NCI-H524 treated with DMSO at 0.1 percent for 48 hours (cell line): ENCODE results near the gene KLF6.

Source experiments
- DNase-seq: peaks from one replicate; lab custom pipeline; 2025; lab: John Stamatoyannopoulos, UW

The KLF6 gene

DNA sequence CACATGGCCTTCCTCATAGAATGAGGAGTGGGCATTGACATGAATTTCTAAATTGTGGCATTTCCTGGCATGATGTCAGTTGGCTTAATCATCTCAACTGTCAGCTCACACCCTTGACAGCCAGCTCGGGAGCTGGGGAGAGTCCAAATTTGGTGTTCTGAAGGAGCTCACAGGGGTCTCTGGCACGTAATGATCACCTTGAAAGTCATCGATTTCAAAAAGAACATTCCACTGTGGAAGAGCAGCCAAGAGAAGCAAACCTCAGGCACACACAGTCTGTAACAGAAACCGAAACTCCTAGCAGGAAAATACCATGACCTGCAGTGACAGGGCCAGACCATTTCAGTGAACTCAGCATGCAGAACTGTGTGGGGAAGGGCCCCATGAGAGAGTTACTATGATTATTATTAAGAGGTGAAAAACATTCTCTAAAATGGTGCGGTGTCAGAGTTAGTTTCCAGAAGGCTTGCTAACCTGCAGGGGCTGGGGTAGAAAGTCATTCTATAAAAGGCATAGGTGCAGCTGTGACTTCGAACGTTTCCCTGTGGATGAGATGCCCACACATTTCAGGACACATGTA lies 26.4 kb upstream of the KLF6 start:
- DNase-seq, result no peak

DNA sequence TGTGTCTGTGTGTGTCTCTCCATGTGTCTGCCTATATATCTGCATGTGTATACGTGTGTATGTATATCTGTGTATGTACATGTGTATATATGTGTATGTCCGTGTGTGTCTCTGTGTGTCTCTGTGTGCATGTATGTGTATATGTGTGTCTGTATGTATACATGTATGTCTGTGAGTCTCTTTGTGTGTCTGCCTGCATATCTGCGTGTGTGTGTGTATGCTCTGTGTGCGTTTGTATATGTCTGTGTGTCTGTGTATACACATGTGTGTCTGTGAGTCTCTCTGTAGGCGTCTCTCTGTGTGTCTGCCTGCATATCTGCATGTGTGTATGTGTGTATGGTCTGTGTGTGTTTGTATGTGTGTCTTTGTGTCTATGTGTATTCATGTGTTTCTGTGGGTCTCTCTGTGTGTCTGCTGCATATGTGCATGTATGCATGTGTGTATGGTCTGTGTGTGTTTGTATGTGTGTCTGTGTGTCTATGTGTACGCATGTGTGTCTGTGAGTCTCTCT lies 23.7 kb upstream of the KLF6 start:
- DNase-seq, result no peak

DNA sequence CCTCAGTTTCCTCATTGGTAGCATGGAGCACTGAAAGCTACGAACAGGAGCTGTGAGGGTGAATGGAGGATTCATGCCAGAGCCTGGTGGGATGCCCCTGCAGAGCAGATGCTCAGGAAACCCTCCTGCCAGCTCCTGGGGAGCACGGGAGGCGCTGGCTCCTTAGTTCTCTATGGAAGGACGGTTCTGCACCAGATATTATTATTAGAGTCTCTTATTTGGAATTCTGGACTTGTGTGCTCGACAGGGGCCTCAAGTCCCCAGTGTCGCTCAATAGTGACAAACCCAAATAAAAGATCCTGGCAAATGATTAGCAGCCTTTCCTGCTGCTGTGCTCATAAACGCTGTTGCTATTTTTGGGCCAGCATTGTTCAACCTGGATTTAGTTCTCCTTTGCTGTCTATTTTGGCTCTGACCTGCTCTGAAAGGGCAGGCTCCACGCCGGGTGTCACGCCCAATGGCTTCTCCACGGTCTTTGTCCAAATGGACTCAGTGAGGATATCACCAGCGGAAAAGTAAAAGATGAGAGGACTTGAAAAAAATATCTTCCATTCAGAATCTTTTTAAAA lies 23.0 kb upstream of the KLF6 start:
- no peak for DNase-seq

DNA sequence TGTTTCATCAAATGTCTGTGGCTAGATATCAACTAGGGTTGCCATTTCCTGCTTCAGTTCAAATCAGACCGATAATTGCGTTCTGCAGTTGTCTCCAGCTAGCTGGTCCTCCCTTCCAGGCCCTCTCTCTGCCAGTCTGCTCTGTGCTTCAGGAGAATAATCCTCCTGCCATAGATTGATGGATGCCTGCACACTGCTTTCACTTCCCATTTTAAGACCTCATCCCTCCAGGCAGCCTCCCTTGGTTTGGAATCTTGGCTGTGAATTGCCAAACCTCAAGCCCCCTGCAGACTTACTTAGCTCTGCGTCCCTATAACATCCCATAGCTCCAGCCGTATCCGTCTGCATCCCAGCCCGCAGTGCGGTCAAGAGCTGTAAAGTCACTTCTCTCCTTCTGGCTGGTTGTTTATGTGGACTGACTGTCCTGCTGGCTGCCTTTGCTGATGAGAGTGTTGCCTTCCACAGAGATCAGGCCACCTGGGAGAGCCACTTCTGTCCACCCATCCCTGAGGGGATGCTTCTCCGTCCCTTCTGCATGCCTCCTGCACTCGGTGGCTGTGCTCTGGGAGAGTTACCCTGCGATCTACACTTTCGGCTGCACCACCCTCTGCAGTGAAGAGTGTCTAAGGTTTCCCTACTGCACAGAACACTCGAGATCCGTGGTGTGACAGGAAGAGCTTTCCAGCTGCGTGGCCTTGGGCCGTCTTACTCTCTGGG lies 22.4 kb upstream of the KLF6 start:
- no peak for DNase-seq

DNA sequence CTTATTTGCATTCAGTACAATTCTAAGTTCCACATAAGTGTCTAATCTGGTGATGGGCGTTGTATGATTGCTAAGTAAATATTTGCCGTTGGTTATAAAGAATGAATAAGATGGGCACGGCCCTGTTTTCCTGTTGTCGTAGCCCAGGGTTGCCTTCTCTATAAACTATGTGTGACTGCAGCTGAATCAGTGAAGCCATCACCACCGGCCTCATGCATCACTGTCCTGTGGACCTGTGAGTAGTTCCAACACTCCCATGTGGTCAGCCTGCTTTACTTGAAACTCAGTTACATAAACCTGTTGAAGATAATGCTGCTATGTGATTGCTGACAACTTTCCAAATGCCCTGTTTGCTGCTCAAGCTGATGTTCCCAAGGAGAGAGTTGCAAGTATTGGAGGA lies 21.6 kb upstream of the KLF6 start:
- DNase-seq, result no peak

DNA sequence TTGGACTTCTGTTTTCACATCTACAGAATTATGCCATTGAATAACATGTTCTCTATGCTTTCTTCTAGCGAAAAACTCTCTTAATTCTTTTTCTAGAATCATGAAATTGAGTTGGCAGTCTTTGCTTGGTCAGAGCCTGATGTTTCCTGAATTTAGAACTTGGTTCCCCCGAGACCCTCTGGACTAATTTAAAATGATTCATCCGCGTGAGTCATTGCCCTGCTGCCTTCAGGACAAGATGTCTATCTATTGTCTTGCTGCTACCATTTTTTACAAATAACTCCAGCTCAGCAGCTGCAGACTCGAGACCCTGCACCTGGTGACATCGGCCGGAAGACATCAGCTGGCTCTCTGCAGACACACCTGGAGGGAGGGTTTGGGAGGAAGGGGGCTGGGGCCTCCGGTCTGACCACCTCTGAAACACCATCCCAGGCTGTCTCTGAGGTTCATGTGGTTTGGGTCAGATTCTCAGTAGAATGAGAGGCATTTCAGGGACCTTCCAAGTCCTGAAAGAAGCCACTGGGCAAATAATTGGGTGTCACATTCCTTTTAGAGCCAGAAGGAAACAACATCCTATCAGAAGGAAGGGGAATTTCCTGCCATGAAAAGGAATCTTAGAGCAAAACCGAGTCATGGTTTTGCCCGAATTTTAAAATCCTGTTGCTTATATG lies 20.9 kb upstream of the KLF6 start:
- DNase-seq, result no peak

DNA sequence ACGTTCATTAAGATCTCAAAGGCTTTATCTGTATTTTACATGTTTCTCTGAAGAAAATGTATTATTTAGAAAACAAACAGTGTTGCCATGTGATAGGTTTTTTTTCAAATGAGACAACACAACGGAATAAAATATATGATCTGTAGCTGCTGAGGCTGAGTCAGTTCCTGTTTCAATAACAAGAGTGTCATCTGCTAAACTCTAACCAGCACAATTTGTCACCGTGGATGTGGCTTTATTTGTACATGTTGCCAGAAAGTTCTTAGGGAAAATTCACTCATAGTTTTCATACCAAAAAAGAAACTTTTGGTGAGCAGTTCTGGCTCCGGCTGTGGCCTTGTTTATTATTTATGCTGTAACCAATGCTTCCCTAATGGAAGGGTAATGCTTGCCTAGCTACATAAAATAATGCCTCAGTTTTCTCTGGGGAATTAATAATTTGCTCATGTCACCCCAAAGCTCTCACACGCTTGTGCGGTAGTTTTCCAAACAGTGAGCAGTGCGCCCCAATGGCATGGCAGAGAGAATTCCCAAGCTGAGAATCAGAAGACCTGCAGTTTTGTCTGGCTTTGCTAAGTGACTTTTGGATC lies 20.3 kb upstream of the KLF6 start:
- no peak for DNase-seq

DNA sequence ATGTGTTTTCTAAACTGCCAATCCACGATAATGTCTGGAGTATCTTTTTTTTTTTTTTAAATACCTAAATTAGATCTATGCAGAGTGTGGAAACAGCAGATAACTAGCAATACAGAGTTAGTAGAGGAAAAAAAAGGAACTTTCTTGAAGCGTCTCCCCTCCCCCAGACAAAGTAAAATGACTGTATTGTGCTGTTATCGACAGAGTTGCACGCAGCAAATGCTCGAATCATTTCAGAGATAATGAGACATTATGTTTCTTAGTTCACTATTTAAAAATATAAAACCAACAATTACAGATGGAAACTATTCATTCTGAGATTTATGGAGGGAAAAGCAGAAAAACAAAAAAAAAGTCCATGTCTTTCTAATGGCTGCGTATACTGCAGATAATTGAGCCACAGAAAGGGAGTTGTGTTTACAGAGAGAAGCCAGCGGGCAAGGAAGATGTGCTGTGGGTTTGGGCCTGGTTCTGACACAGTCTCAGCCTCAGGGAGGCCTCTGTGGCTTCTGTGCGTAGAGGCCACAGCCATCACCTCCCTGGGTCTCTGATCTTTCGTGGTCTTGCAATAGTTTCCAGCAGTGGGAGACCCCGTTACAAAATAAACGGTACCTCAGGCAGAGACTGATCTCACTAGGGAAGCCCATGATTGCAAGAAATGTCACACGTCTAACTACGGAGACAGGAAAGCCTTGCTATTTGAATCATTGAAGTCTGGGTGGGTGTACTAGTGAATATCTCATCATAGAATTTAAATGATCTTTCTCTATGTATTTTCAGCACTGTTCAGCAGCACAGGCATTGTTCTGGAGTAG lies 19.1 kb upstream of the KLF6 start:
- no peak for DNase-seq

DNA sequence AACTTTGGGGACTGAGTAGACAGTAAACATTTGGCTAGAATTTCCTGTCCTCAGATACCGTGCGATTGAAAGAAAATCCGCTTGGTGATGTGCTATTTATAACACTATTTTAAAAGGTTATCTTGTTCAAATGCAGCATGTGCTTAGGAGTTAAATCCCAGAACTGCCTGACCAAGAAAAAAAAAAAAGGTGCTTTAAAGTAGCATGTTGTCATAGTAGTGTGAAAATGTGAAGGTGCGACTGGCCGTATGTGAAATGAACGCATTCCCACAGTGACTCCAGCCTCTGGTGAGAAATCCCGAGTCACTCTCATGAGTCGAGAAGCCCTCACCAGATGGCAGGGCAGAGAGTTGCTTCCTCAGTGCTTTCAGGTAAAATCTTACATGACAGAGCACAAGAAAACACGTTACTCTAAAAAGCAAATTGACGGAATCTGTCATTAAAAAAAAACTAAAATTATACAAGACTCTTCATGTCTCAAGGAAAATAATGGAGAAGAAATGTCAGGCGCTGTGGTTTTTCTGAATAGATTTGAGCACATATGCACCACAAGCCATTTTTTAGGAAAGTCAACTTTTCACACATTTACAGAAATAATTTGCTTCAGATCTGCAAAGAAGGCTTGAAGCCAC lies 18.4 kb upstream of the KLF6 start:
- no peak for DNase-seq

DNA sequence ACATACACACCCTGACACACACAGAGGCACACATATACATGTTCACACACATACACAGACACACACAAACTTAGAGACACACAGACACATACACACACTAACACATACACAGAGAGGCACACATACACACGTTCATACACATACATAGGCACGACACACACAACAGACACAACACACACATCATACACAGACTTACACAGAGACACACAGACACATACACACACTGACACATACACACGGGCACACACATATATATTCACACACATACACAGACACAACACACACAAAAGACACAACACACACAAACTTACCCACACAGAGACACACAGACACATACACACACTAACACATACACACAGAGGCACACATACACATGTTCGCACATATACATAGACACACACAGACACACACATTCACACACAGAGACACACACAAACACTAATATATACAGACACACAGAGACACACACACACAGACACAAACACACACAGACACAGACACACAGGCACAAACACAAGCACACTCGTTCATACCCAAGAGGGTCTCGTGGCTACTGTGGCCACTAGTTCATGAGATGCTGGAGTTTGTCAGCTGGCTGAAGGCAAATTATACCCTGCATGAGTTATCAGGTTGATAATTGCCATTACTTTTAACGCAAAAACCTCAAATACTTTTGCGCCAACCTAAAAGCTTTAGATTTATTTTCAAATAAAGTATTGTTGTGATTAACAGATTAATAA lies 17.7 kb upstream of the KLF6 start:
- no peak for DNase-seq

DNA sequence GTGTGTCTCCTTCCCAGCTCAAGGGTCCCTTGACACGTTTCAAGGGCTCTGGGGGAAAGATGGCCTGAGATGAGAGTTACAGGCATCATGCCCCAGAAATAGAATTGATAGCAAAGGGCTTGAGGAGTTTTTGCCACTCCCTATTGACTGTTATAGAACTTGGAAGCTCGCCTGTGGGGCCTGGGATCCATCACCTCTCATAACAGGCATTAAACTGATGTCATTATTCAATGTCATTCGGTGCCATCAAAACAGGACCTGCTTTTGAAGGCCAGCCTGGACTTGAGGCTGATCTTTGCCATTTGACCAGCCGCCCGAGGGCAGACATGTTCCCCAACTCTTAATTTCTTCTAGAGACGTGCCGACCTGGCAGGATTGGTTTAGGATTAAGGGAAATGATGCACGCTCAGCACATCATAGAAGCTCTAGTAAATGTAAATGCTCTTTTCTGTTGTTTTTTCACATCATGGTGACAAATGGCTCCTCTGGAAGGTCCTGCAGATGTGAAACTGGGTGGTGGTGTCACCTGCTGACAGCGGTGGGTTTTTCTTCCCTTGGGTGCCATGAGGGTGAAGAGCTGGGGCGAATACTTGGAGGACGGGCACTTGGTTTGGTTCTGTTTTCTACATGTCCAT lies 16.7 kb upstream of the KLF6 start:
- DNase-seq, result no peak

DNA sequence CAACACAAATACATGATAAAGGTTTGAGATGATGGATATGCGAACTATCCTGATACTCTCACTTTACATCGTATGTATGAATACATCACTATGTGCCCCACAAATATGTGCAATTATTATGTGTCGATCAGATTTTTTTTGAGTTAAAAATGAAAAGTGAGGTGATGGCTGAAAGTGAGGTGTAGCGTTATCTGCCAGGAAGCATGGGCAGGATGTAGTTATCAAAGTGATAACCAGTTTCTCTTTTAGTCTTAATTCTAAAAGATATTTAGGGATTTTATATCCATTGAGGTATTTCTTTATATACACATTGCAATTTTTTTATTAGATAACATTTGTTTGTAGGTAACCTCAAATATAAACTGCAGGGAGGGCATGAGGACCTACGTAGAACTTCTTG lies 15.6 kb upstream of the KLF6 start:
- no peak for DNase-seq

DNA sequence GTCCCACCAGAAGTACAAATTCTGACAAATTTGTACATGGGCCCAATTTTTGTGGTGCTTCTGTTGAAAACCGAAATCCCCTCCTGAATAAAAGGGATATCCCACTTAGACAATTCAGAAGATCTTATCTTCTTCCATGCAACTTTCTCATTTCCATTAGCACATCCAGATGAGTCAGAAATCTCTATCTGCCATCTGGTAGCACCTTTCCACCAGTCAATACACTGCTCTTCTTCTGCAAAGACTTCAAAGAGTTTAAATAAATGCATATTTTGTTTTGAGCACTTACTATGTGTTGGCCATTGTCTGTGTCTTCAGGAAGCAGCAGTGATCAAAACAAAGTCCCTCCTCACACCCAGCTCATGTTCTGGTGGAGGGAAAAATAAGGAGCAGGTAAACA lies 12.7 kb upstream of the KLF6 start:
- no peak for DNase-seq

DNA sequence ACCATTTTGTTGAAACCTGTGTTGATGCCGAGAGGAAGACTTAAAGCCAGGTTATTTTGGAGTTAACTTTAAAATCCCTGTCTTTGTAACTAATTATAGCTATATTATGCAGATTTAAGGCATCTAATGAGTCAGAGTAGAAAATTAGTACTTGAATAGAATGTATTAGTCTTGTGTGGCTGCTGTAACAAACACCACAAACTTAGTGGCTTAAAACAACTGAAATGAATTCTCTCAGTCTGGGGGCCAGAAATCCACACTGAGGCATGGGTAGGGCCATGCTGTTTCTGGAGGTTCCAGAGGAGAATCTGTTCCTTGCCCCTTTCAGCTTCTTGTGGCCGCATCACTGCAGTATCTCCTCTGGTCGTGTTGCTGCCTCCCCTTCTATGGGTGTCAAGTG lies 8.5 kb upstream of the KLF6 start:
- no peak for DNase-seq

DNA sequence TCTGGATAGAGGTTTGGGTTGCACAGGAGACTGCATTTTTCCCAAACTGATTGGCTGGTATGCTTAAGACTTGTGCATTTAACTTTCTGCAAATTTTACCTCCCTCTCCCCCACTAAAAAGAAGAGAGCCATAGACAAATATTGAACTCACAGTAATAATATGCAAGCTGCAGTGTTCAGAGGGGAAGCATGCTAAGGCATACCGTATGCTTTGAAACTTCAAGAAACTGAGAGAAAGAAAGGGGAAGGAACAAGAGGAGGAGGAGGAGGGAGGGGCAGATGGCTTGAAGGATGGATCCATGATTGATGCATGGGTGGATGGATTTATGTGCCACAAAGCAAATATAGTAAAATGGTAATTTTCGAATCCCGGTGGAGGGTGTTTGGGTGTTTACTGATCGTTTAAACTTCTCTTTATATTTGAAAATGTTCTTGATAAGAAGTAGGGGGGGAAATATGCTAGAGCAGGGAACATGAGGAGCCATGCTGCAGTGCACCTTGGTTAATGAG lies 7.8 kb upstream of the KLF6 start:
- DNase-seq, result no peak

DNA sequence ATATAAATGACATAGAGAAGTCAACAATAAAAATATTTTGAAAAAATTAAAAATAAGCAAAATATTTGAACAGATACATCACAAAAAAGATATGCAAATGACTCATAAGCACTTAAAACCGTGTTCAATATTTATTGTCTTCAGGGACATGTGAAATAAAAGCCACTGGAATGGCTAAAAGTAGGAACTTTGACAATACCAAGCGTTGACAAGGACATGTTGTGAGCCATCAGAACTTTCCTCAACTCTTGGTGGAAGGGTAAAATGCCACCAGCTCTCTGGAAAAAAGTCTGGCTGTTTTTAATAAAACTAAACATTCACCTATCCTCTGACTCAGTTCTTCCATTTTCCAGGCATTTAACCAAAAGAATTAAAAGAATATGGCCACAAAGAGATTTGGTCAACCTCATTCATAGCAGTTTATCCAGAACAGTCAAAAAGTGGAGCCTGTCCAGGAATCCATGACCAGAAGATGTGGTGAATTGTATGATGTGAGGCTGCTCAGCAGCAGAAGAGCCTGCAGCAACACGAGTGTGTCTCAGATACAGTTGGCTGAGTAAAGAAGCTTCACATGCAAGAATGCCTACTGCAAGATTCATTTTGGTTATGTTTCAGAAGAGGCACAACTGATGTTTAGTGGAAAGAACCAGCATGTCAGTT lies 7.1 kb upstream of the KLF6 start:
- no peak for DNase-seq

DNA sequence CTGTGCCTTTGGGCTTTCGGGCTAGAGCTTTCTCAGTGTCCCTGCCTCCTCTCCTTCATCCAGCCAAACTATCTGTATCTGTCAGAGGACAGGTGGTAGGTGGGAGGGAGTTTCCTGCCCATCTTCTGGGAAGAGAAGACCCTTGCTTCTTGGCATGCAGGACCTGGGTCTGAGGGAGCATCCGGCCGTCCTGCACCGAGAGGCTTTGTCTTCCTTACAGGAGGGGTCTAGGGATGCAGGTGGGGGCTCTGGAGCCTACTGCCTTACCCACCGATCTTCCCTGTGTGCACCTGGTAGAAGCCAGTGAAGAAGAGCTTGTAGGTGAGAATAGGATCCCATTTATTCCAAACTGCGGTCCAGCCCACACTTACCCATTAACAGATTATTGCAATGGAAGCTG lies 5.8 kb upstream of the KLF6 start:
- DNase-seq, result no peak

DNA sequence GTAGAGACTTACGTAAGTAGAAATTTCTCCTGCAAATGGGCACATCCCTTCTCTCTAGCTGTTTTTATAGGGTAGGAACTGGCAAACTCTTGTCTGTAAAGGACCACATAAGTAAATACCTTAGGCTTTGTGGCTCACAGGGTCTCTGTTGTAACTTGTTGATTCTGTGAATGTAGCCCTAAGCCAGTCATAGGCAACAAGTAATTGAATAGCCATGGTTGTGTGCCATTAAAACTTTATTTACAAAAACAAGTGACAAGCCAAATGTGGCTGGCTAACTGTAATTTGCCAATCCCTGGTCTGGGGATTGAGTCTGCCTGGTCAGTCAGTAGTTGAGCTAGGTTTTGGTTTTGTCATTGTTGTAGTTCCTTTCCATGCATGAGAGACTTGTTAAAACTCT lies 5.3 kb upstream of the KLF6 start:
- no peak for DNase-seq

DNA sequence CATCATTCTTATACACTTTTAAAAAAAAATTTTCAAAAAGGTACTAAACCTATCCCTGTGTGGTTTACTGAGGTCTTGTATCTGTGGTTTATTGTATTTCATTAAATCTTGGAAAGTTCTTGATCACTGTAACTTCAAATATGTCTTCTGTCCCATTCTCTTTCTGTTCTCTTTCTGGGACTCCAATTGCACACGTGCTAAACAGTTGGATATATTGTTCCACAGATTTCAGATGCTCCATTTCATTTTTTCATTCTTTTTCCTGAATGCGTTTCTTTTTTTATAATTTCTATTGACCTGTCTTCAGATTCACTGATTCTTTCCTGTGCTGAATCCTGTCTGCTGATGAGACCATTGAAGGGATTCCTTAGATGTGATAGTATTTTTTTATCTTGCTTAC lies 4.6 kb upstream of the KLF6 start:
- no peak for DNase-seq
